ENCODE results near the gene CNTNAP3B.
"Not testable (repeated sequence)": the region's sequence is repeated elsewhere in the genome, so short reads cannot be mapped to it uniquely, and the experiment has no call there.

DNA sequence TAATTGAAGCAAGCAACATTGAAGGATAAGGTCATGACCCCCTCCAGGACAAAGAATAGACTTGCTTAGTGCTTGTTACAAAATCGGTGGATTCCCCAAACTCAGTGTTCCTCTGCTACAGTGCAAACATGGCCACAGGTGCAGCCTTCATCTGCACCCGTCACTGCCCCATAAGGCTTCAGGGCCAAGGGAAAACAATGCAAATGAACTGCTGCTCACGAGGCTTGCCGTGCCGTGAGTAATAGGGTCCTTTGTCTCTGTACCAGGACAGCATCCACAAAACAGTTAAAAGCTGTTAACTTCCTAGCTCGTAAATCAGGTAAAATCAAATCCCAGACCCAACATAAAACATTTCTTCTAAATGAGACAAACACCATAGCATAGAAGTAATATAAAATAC, 226.5 kb downstream of the CNTNAP3B start:
- TF ChIP-seq, protein P1, sequence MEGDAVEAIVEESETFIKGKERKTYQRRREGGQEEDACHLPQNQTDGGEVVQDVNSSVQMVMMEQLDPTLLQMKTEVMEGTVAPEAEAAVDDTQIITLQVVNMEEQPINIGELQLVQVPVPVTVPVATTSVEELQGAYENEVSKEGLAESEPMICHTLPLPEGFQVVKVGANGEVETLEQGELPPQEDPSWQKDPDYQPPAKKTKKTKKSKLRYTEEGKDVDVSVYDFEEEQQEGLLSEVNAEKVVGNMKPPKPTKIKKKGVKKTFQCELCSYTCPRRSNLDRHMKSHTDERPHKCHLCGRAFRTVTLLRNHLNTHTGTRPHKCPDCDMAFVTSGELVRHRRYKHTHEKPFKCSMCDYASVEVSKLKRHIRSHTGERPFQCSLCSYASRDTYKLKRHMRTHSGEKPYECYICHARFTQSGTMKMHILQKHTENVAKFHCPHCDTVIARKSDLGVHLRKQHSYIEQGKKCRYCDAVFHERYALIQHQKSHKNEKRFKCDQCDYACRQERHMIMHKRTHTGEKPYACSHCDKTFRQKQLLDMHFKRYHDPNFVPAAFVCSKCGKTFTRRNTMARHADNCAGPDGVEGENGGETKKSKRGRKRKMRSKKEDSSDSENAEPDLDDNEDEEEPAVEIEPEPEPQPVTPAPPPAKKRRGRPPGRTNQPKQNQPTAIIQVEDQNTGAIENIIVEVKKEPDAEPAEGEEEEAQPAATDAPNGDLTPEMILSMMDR (IDR thresholded peaks at IDR 0.05; ENCODE audit: borderline replicate concordance, extremely low read depth, low read length, poor library complexity, severe bottlenecking) = not testable (repeated sequence)
- TF ChIP-seq EZH2 (IDR thresholded peaks at IDR 0.05; ENCODE audit: borderline replicate concordance, low read depth, low read length, severe bottlenecking) = not testable (repeated sequence)
